Stimulated activated CD8-positive, alpha-beta memory T cell treated with anti-CD3 and anti-CD28 coated beads, Interleukin-4, amount 100 ng/mL, for 48 hours (primary cell): ENCODE results near the gene MGAT5.

Experiments used
- DNase-seq: peaks from one replicate; pipeline ENCODE4 v3.0.0-alpha.2; 2020

MGAT5 gene

GRCh38 chr2:134406311-134406710 is 152.4 kb downstream of the MGAT5 start:
- no peak for DNase-seq

- DNase-seq, result no peak
Measured at GRCh38 chr2:134406736-134407135, 152.9 kb downstream of the MGAT5 start.

- DNase-seq, result no peak
Measured at GRCh38 chr2:134407154-134407890, 153.4 kb downstream of the MGAT5 start.

GRCh38 chr2:134408386-134408785 is 154.5 kb downstream of the MGAT5 start:
- DNase-seq, result no peak

- DNase-seq, result no peak
Measured at GRCh38 chr2:134408791-134409190, 154.9 kb downstream of the MGAT5 start.

- DNase-seq, result no peak
Measured at GRCh38 chr2:134410006-134410405, 156.1 kb downstream of the MGAT5 start.

- no peak for DNase-seq
Measured at GRCh38 chr2:134410831-134411231, 157.0 kb downstream of the MGAT5 start.

- no peak for DNase-seq
Measured at GRCh38 chr2:134411279-134411827, 157.5 kb downstream of the MGAT5 start.

- DNase-seq, result peak; percentile 67
Measured at GRCh38 chr2:134411828-134412638, 158.2 kb downstream of the MGAT5 start.

- no peak for DNase-seq
Measured at GRCh38 chr2:134412639-134412999, 158.7 kb downstream of the MGAT5 start.

GRCh38 chr2:134413430-134413829 is 159.6 kb downstream of the MGAT5 start:
- no peak for DNase-seq

GRCh38 chr2:134413912-134414311 is 160.0 kb downstream of the MGAT5 start:
- DNase-seq, result no peak

- no peak for DNase-seq
Measured at GRCh38 chr2:134416018-134416417, 162.1 kb downstream of the MGAT5 start.

- DNase-seq, result no peak
Measured at GRCh38 chr2:134416637-134417036, 162.8 kb downstream of the MGAT5 start.

- DNase-seq, result no peak
Measured at GRCh38 chr2:134417968-134418582, 164.2 kb downstream of the MGAT5 start.

- DNase-seq, result no peak
Measured at GRCh38 chr2:134420259-134420658, 166.4 kb downstream of the MGAT5 start.

GRCh38 chr2:134420920-134421319 is 167.0 kb downstream of the MGAT5 start:
- DNase-seq, result no peak

GRCh38 chr2:134421556-134422328 is 167.9 kb downstream of the MGAT5 start:
- no peak for DNase-seq

GRCh38 chr2:134425724-134426496 is 172.0 kb downstream of the MGAT5 start:
- DNase-seq, result no peak

GRCh38 chr2:134426721-134427120 is 172.8 kb downstream of the MGAT5 start:
- no peak for DNase-seq

GRCh38 chr2:134429886-134430285 is 176.0 kb downstream of the MGAT5 start:
- no peak for DNase-seq

- no peak for DNase-seq
Measured at GRCh38 chr2:134431838-134432434, 178.1 kb downstream of the MGAT5 start.
